GM19099 (cell line): Measurements from ENCODE around the gene KLF4.

Experiments used
- POLR2A ChIP-seq: IDR thresholded peaks from 3 replicates; pipeline ENCODE4 v1.6.1; 2011; ENCODE audit warnings: low read depth; ENCODE audit not compliant: insufficient read length; ENCODE audit errors: extremely low read depth

The KLF4 gene

GRCh38 chr9:107467416-107467815 is 22.2 kb downstream of the KLF4 start:
- no peak for TF ChIP-seq POLR2A

- TF ChIP-seq POLR2A, result no peak
Observed at GRCh38 chr9:107466826-107467225, 22.7 kb downstream of the KLF4 start.

GRCh38 chr9:107465467-107466451 is 23.8 kb downstream of the KLF4 start:
- no peak for TF ChIP-seq POLR2A

GRCh38 chr9:107464516-107464915 is 25.1 kb downstream of the KLF4 start:
- TF ChIP-seq POLR2A, result no peak

- no peak for TF ChIP-seq POLR2A
Observed at GRCh38 chr9:107462691-107463090, 26.9 kb downstream of the KLF4 start.

- TF ChIP-seq POLR2A, result no peak
Observed at GRCh38 chr9:107460153-107461023, 29.2 kb downstream of the KLF4 start.

- no peak for TF ChIP-seq POLR2A
Observed at GRCh38 chr9:107455425-107456135, 34.0 kb downstream of the KLF4 start.

GRCh38 chr9:107453479-107453878 is 36.1 kb downstream of the KLF4 start:
- no peak for TF ChIP-seq POLR2A

- TF ChIP-seq POLR2A, result no peak
Observed at GRCh38 chr9:107447834-107448233, 41.7 kb downstream of the KLF4 start.

- TF ChIP-seq POLR2A, result no peak
Observed at GRCh38 chr9:107447081-107447480, 42.5 kb downstream of the KLF4 start.

GRCh38 chr9:107446491-107446890 is 43.1 kb downstream of the KLF4 start:
- no peak for TF ChIP-seq POLR2A

GRCh38 chr9:107443786-107444185 is 45.8 kb downstream of the KLF4 start:
- no peak for TF ChIP-seq POLR2A

GRCh38 chr9:107439991-107440456 is 49.5 kb downstream of the KLF4 start:
- TF ChIP-seq POLR2A, result no peak

GRCh38 chr9:107438211-107439031 is 51.1 kb downstream of the KLF4 start:
- no peak for TF ChIP-seq POLR2A
